Heart right ventricle (tissue), 16 donors: ENCODE measurements around the gene OSBPL5. TPM values are rescaled to one million over a fixed set of nuclear protein-coding genes. Genes with fewer than 3 reads are reported as not detected.

Source experiments
- ATAC-seq, 8 donors: fragments of 200-7000 bp; cut with Tn5 transposase; one replicate each; pipeline ENCODE4 v1.9.1; 2020; ENCODE audit warnings: mild to moderate bottlenecking in 8 of 8, moderate library complexity in 8 of 8, moderate number of reproducible peaks in 1 of 8
- DNase-seq, 2 donors: peaks; one replicate each; pipeline ENCODE4 v3.0.0-alpha.2; 2020
- H3K27ac ChIP-seq, 10 donors: fragments of 200-600 bp; sonication (generic) in 2 of 10; one replicate each; pipeline versions ENCODE4 v1.5.0 to v1.8.0; 2020 to 2022; ENCODE audit warnings: mild to moderate bottlenecking in 3 of 10
- H3K27me3 ChIP-seq, 7 donors: fragments of 200-600 bp; one replicate each; pipeline ENCODE4 v1.8.0; 2021 to 2022; ENCODE audit warnings: mild to moderate bottlenecking in 2 of 7
- H3K36me3 ChIP-seq, 9 donors: fragments of 200-600 bp; sonication (generic) in 1 of 9; one replicate each; pipeline versions ENCODE4 v1.5.0 to v1.8.0; 2020 to 2022; ENCODE audit warnings: mild to moderate bottlenecking in 2 of 9
- H3K4me1 ChIP-seq, 9 donors: fragments of 200-600 bp; sonication (generic) in 1 of 9; one replicate each; pipeline versions ENCODE4 v1.5.0 to v1.8.0; 2020 to 2022; ENCODE audit warnings: mild to moderate bottlenecking in 4 of 9
- H3K4me3 ChIP-seq, 10 donors: fragments of 200-600 bp; sonication (generic) in 2 of 10; one replicate each; pipeline versions ENCODE4 v1.5.0 to v1.8.0; 2020 to 2022; ENCODE audit warnings: mild to moderate bottlenecking in 7 of 10, moderate library complexity in 2 of 10
- H3K9me3 ChIP-seq, 11 donors: fragments of 200-600 bp in 10 of 11; sonication (generic) in 2 of 11; one replicate each; pipeline versions ENCODE4 v1.5.0 to v1.8.0; 2013 to 2022; ENCODE audit warnings: mild to moderate bottlenecking in 2 of 11, control low read depth in 1 of 11, moderate library complexity in 1 of 11
- CTCF ChIP-seq, 9 donors: fragments of 200-600 bp; sonication (generic) in 2 of 9; IDR thresholded peaks; one replicate each; pipeline versions ENCODE4 v1.5.0 to v1.8.0; 2021 to 2022; ENCODE audit warnings: antibody characterized with exemption in 9 of 9, mild to moderate bottlenecking in 5 of 9, moderate library complexity in 1 of 9
- WGBS, 2 donors: extraction: QIAGEN DNeasy Blood & Tissue Kit; methylation state at CpG; one replicate each; pipeline ENCODE4 v1.1.7; 2013; ENCODE audit warnings: inconsistent platforms in 1 of 2; 5-methylcytosine and 5-hydroxymethylcytosine counted together
- intact Hi-C, 10 donors: fragments of 100-400 bp; cut with DNase I; formaldehyde crosslinking; loops; one replicate each; pipeline versions ENCODE4 v1.11.1 to v1.14.2; 2022
- polyA plus RNA-seq, 2 donors: library from polyadenylated mRNA; stranded (reverse); fragments of 200-250 nt; gene quantifications; one replicate each; pipeline ENCODE4 v1.2.3, GENCODE V29; 2013
- total RNA-seq, 10 donors: library from RNA; stranded (reverse); fragmentation: NEBNext Ultra II Directional in 3 of 10; extraction: Animal tissue kit (Norgen Biotek cat#: 25700) in 3 of 10; gene quantifications; one replicate each; pipeline versions ENCODE4 v1.2.1 to v1.2.4, GENCODE V29; 2021 to 2023
- donor health status: Arrhythmogenic right ventricular cardiomyopathy.
- donor health status: ischemic (EF 13 %, LVEDD 7.1; RV severe dilation, severe dysfunction).
- donor health status: healthy with polysubstance abuse.
- donor health status: DM: no; HTN: yes; CAD: no.
- donor health status: DM: no; HTN: no; CAD: no.
- donor health status: ischemic (EF 25% LVEDD 6.9; RV normal size, moderate dysfunction).
- donor health status: ischemic (EF 25% LVEDD 5.7; RV mildly dilated, moderate dysfunction).
- donor health status: healthy.
- donor health status: DM: yes; HTN: yes; CAD: no.
- donor health status: Ischemic cardiomyopathy.
- donor health status: ischemic (EF 35%, LVEDD 5.7; RV mildly dilated, moderate dysfunction).
- donor health status: nonischemic (EF 11% LVEDD 7.7; RV severe dilation, severe dysfunction).
- donor health status: DM: yes; HTN: yes; CAD: no.
- donor health status: PGD.
- donor health status: ischemic (EF 29% LVEDD 5.4; RV normal size, mild dysfunction).
- donor health status: nonischemic (EF 23%, LVEDD 6.1; RV moderate dilation, normal function).

The OSBPL5 gene
- total and polyA plus RNA-seq, 12 donors, result 10.4 to 18.7 (median 15.5) TPM

- TF ChIP-seq CTCF (IDR thresholded peaks at IDR 0.05), result no peak
- no peak overlapping the region for H3K4me3 ChIP-seq
- H3K36me3 ChIP-seq, result no peaks in the 10 kb centered on the region
- DNase-seq (no peak), ATAC-seq (no peak)
- H3K9me3 ChIP-seq, result no peaks in the 10 kb centered on the region
- H3K4me1 ChIP-seq, result peaks cover 0 to under 1% (median 0%) of the 10 kb centered on the region in 9 donors
- WGBS, 2 donors, result 86 to 90% methylated on average over 11 of the region's 11 CpGs
- H3K27me3 ChIP-seq, result peaks cover 0 to 5% (median 0%) of the 10 kb centered on the region in 7 donors
- no peak overlapping the region for H3K27ac ChIP-seq
- intact Hi-C loops, result loop anchor here in 1 of 10 donors (10.0 kb wide), 1 partner anchor 65 kb away; no protein-coding TSS in a partner anchor
Measured at GRCh38 chr11:3189886-3190583, 24.9 kb upstream of the OSBPL5 start.

GRCh38 chr11:3189196-3189843, 24.2 kb upstream of the OSBPL5 start:
- peaks cover 0 to 5% (median 0%) of the 10 kb centered on the region in 7 donors for H3K27me3 ChIP-seq

GRCh38 chr11:3188496-3189195, 23.5 kb upstream of the OSBPL5 start:
- intact Hi-C loops, result no loop called here
- TF ChIP-seq CTCF (IDR thresholded peaks at IDR 0.05), result no peak
- Histone ChIP-seq H3K9me3 (no peaks in the 10 kb centered on the region), H3K27me3 (peaks cover 0 to 5% (median 0%) of the 10 kb centered on the region in 7 donors), H3K4me1 (no peaks in the 10 kb centered on the region), H3K4me3 (no peak overlapping the region), H3K27ac (no peak overlapping the region), H3K36me3 (no peaks in the 10 kb centered on the region)
- 84 to 88% methylated on average over 17 of the region's 17 CpGs for WGBS, 2 donors
- no peak for ATAC-seq
- no peak for DNase-seq

More at GRCh38 chr11:3189196-3189843, 24.2 kb upstream of the OSBPL5 start:
- Histone ChIP-seq H3K4me1 (no peaks in the 10 kb centered on the region), H3K4me3 (no peak overlapping the region), H3K9me3 (no peaks in the 10 kb centered on the region), H3K27ac (no peak overlapping the region), H3K36me3 (no peaks in the 10 kb centered on the region)
- WGBS, 2 donors, result 42 to 53% methylated on average over 15 of the region's 15 CpGs
- ATAC-seq, result no peak
- no peak for TF ChIP-seq CTCF (IDR thresholded peaks at IDR 0.05)
- intact Hi-C loops, result no loop called here
- DNase-seq, result no peak

GRCh38 chr11:3186166-3186953, 21.2 kb upstream of the OSBPL5 start:
- H3K4me3 ChIP-seq, result no peak overlapping the region
- no peak overlapping the region for H3K27ac ChIP-seq
- WGBS, 2 donors, result 83 to 91% methylated on average over 11 of the region's 11 CpGs
- no peaks in the 10 kb centered on the region for H3K36me3 ChIP-seq
- H3K27me3 ChIP-seq, result peaks cover 0 to 5% (median 0%) of the 10 kb centered on the region in 7 donors
- H3K9me3 ChIP-seq, result no peaks in the 10 kb centered on the region
- intact Hi-C loops, result no loop called here
- no peak for ATAC-seq
- TF ChIP-seq CTCF (IDR thresholded peaks at IDR 0.05), result no peak
- no peaks in the 10 kb centered on the region for H3K4me1 ChIP-seq
- no peak for DNase-seq
